BJ (cell line): ENCODE data around the gene PTX4. TPM values are rescaled to one million over a fixed set of nuclear protein-coding genes. Genes with fewer than 3 reads are reported as not detected.

Experiments
- CTCF ChIA-PET: fragments of 350-600 bp; formaldehyde crosslinking; extraction: SDS; loops from one replicate; lab custom pipeline; 2021; ENCODE audit warnings: antibody characterized with exemption, inconsistent platforms; lab: Yijun Ruan, JAX
- POLR2A ChIA-PET: fragments of 300-600 bp; sonication (Branson Sonifier 250); formaldehyde crosslinking; extraction: SDS; loops from one replicate; lab custom pipeline; 2021; ENCODE audit warnings: antibody characterized with exemption; lab: Charles Lee
- DNase-seq: peaks from one replicate; pipeline ENCODE4 v3.0.0-alpha.2; 2011; ENCODE audit warnings: low read depth
- H3K27me3 ChIP-seq: 2 replicates; pipeline ENCODE4 v1.6.0; 2011; ENCODE audit warnings: low read length; ENCODE audit not compliant: control insufficient read depth, insufficient read depth
- H3K36me3 ChIP-seq: 2 replicates; pipeline ENCODE4 v1.5.1; 2011; ENCODE audit warnings: low read length; ENCODE audit not compliant: control insufficient read depth, insufficient read depth
- H3K4me3 ChIP-seq: 2 replicates; pipeline ENCODE4 v1.5.1; 2011; ENCODE audit warnings: low read depth, mild to moderate bottlenecking, control low read depth, low read length
- polyA minus RNA-seq: library from RNA; depleted of rRNA, polyadenylated mRNA; stranded (reverse); fragments of >200 nt; gene quantifications from 2 replicates; pipeline ENCODE4 v1.2.3, GENCODE V29; 2011; rRNA and poly(A)+ RNA removed
- polyA plus RNA-seq: library from polyadenylated mRNA; depleted of rRNA; stranded (reverse); fragments of >200 nt; gene quantifications from 2 replicates; pipeline ENCODE4 v1.2.3, GENCODE V29; 2011; rRNA removed
- TF ChIP-seq, protein P1 (sequence below): IDR thresholded peaks from 2 replicates; pipeline ENCODE4 v1.5.1; 2011; ENCODE audit warnings: low read depth, mild to moderate bottlenecking, control low read depth, inconsistent platforms, low read length, moderate library complexity; ENCODE audit not compliant: insufficient read depth

Gene PTX4, protein sequence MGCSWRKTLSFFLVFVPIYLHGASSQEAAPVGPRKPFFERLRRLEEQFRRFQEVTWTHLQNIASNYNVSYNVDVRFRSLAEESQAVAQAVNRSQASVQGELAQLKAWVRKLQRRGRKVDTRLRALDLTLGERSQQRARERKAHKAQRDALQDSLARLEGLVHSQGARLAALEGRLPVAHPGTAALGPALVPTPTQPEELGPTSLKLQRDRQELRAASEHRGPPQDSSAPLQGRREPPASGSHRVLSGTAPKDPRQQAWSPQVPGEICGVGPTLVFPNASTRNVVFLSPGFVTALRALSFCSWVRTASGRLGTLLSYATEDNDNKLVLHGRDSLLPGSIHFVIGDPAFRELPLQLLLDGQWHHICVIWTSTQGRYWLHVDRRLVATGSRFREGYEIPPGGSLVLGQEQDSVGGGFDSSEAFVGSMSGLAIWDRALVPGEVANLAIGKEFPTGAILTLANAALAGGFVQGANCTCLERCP
- polyA plus RNA-seq (not detected in 2 replicates), polyA minus RNA-seq (not detected in 2 replicates)

- Histone ChIP-seq H3K4me3 (no peak within 1 kb of the TSS), H3K27me3 (no peaks in the 10 kb centered on the region), H3K36me3 (no peaks in the 10 kb centered on the region)
- TF ChIP-seq, protein P1, sequence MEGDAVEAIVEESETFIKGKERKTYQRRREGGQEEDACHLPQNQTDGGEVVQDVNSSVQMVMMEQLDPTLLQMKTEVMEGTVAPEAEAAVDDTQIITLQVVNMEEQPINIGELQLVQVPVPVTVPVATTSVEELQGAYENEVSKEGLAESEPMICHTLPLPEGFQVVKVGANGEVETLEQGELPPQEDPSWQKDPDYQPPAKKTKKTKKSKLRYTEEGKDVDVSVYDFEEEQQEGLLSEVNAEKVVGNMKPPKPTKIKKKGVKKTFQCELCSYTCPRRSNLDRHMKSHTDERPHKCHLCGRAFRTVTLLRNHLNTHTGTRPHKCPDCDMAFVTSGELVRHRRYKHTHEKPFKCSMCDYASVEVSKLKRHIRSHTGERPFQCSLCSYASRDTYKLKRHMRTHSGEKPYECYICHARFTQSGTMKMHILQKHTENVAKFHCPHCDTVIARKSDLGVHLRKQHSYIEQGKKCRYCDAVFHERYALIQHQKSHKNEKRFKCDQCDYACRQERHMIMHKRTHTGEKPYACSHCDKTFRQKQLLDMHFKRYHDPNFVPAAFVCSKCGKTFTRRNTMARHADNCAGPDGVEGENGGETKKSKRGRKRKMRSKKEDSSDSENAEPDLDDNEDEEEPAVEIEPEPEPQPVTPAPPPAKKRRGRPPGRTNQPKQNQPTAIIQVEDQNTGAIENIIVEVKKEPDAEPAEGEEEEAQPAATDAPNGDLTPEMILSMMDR = no peak
- DNase-seq = no peak
- CTCF ChIA-PET = no interaction called here
- POLR2A ChIA-PET = no interaction called here
Measured at GRCh38 chr16:1488619-1489018, at the start of gene PTX4. Gene PTX4, minus strand, starts transcription at chr16:1488944. Its CDS starts 35 bp downstream, at chr16:1488909.

- TF ChIP-seq, protein P1 = no peak
- no peaks in the 10 kb centered on the region for H3K27me3 ChIP-seq
- no peak for DNase-seq
- POLR2A ChIA-PET = no interaction called here
- H3K4me3 ChIP-seq = no peak overlapping the region
- H3K36me3 ChIP-seq = peaks cover 60% of the 10 kb centered on the region
- CTCF ChIA-PET = interaction anchor here (1.0 to 2.1 kb wide), 4 partner anchors 10 to 44 kb away, joined by 3 to 9 read pairs (median 4); partner anchors contain the start of gene TELO2
Measured at GRCh38 chr16:1537763-1538289, 49.1 kb upstream of the PTX4 start.

DNA sequence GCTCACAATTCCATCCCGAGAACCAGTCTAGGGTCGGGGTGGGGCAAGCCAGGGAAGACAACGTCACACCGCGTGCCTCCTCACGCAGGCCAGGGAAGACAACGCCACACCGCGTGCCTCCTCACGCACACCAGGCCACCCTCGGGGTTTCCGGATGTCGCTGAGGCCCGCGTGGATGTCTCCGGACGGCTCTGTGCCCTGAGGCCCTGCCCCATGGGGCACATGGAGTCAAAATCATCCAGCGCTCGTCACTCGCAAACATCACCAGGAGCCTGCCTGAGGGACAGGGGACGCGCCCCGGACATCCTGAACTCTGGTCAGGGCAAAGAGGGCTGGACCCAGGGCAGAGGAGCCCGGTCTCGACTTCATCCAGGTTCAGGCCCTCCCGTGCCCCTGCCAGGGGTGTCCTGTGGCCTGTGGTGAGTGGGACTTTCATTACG is 48.4 kb upstream of the PTX4 start:
- no peak for DNase-seq
- TF ChIP-seq, protein P1 = no peak
- Histone ChIP-seq H3K4me3 (peak overlapping the region; percentile 20; the same call in 1 of the 2 replicates), H3K27me3 (no peaks in the 10 kb centered on the region), H3K36me3 (peaks cover 53% of the 10 kb centered on the region)
- ChIA-PET CTCF (no interaction called here), POLR2A (no interaction called here)

DNA sequence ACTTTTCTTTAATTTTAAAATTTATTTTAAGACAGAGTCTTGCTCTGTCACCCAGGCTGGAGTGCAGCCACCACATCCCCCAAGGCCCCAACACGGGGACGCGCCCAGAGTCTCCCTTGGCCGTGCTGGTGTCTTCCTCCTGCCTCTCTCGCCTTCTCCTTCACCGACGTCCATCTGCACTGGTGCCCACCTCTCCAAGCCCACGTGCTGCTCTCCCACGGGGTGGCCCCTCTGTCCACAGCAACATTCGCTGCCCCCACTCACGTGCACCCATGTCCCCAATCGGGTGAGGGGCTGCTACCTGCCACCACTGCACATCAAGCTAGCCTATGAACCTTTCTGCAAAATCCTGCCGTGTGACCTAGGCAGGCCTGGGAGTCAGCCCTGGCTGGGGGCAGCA is 47.9 kb upstream of the PTX4 start:
- peak overlapping the region; percentile 20; the same call in 1 of the 2 replicates for H3K4me3 ChIP-seq
- POLR2A ChIA-PET = no interaction called here
- no peak for DNase-seq

More for the DNA sequence above, 47.9 kb upstream of the PTX4 start:
- CTCF ChIA-PET = interaction anchor here (1.1 kb wide), 1 partner anchor 41 kb away, joined by 4 read pairs; no protein-coding TSS in a partner anchor
- Histone ChIP-seq H3K36me3 (peaks cover 48% of the 10 kb centered on the region), H3K27me3 (no peaks in the 10 kb centered on the region)
- TF ChIP-seq, protein P1 = no peak
